Fibroblast of the aortic adventitia (primary cell): ENCODE measurements around the gene ZNF91. TPM values are rescaled to one million over a fixed set of nuclear protein-coding genes. Genes with fewer than 3 reads are reported as not detected.

Experiments
- small RNA-seq: library from RNA; depleted of rRNA; stranded (forward); fragments of <200 nt; gene quantifications from one replicate; pipeline ENCODE3, GENCODE V24; 2012
- total RNA-seq: library from RNA; depleted of rRNA; stranded (reverse); fragments of >200 nt; gene quantifications from 2 replicates; pipeline ENCODE4 v1.2.3, GENCODE V29; 2012; ENCODE audit warnings: low replicate concordance

ZNF91 gene
- total RNA-seq, 1 donor: 16.3 TPM

Small RNA genes lying within 50 kb of the gene (small RNA-seq; reads per million reads assigned to genes)
- not detected for gene VN1R91P

Other genes with a start within 250 kb of the ZNF91 start
- gene ZNF724, start 145.1 kb downstream of the ZNF91 start, total RNA-seq: 3.1 and 15.1 TPM in 2 replicates